Caco-2 (cell line): ENCODE results near the gene LRRN4. TPM values are rescaled to one million over a fixed set of nuclear protein-coding genes. Genes with fewer than 3 reads are reported as not detected.
"Not testable (repeated sequence)": the region's sequence is repeated elsewhere in the genome, so short reads cannot be mapped to it uniquely, and the experiment has no call there.

Experiments
- BruUV-seq: library from RNA; stranded (reverse); fragments of 400-500 nt; replicated peaks from 2 replicates; lab custom pipeline; 2021; lab: Mats Ljungman, UMichigan
- CTCF ChIA-PET: fragments of 300-600 bp; sonication (Branson Sonifier 250); formaldehyde crosslinking; loops from one replicate; lab custom pipeline; 2022; ENCODE audit warnings: antibody characterized with exemption; lab: Charles Lee
- POLR2A ChIA-PET: fragments of 300-600 bp; sonication (Branson Sonifier 250); formaldehyde crosslinking; loops from one replicate; lab custom pipeline; 2022; ENCODE audit warnings: antibody characterized with exemption; lab: Charles Lee
- DNase-seq, 2 experiments: peaks; one replicate each; pipeline versions ENCODE4 v3.0.0 to v3.0.0-alpha.2; 2020 to 2022
- H3K27me3 ChIP-seq: replicated peaks from 2 replicates; pipeline ENCODE4 v1.6.0; 2011; ENCODE audit warnings: low read length; ENCODE audit not compliant: control insufficient read depth, insufficient read depth
- H3K36me3 ChIP-seq: 2 replicates; pipeline ENCODE4 v1.5.1; 2011; ENCODE audit warnings: low read length; ENCODE audit not compliant: control insufficient read depth, insufficient read depth
- H3K4me1 ChIP-seq: fragments of 250-450 bp; sonication (Bioruptor Pico); 2 replicates; pipeline ENCODE4 v1.5.1; 2020; ENCODE audit warnings: mild to moderate bottlenecking
- H3K4me3 ChIP-seq: 2 replicates; pipeline ENCODE4 v1.5.1; 2011; ENCODE audit warnings: low read depth, mild to moderate bottlenecking, control low read depth, low read length
- H3K9me3 ChIP-seq: fragments of 250-450 bp; sonication (Bioruptor Pico); 2 replicates; pipeline ENCODE4 v1.5.1; 2020; ENCODE audit warnings: mild to moderate bottlenecking, moderate library complexity
- H3K27ac Mint-ChIP-seq: one replicate; pipeline ENCODE4 v1.8.0; 2022; ENCODE audit warnings: mixed read lengths; ENCODE audit not compliant: unreplicated experiment
- H3K27me3 Mint-ChIP-seq: one replicate; pipeline ENCODE4 v1.8.0; 2022; ENCODE audit warnings: mixed read lengths; ENCODE audit not compliant: insufficient read depth, unreplicated experiment
- H3K36me3 Mint-ChIP-seq: one replicate; pipeline ENCODE4 v1.8.0; 2022; ENCODE audit warnings: mild to moderate bottlenecking, mixed read lengths; ENCODE audit not compliant: insufficient read depth, unreplicated experiment
- H3K4me1 Mint-ChIP-seq: one replicate; pipeline ENCODE4 v1.8.0; 2022; ENCODE audit warnings: low read depth, mixed read lengths; ENCODE audit not compliant: unreplicated experiment
- H3K4me3 Mint-ChIP-seq: one replicate; pipeline ENCODE4 v1.8.0; 2022; ENCODE audit warnings: mild to moderate bottlenecking, moderate library complexity, mixed read lengths; ENCODE audit not compliant: unreplicated experiment
- H3K9me3 Mint-ChIP-seq: one replicate; pipeline ENCODE4 v1.8.0; 2022; ENCODE audit warnings: mixed read lengths; ENCODE audit not compliant: unreplicated experiment
- intact Hi-C: fragments of 100-400 bp; cut with micrococcal nuclease; formaldehyde crosslinking; loops from one replicate; pipeline ENCODE4 v1.10.0; 2022; ENCODE audit not compliant: unreplicated experiment
- total RNA-seq: library from RNA; stranded (reverse); gene quantifications from 2 replicates; pipeline ENCODE4 v1.2.3, GENCODE V29; 2022
- TF ChIP-seq, protein P1 (sequence below), 2 experiments: fragments of 200-600 bp in 1 of 2; IDR thresholded peaks; 1 replicate in 1 of 2; 2 replicates in 1 of 2; pipeline versions ENCODE4 v1.5.1 to v1.8.0; 2011 to 2022; ENCODE audit warnings: antibody characterized with exemption in 1 of 2, control low read depth in 1 of 2, inconsistent platforms in 1 of 2, low read depth in 1 of 2, low read length in 1 of 2, mild to moderate bottlenecking in 1 of 2, moderate library complexity in 1 of 2; ENCODE audit not compliant: insufficient read depth in 1 of 2, severe bottlenecking in 1 of 2, unreplicated experiment in 1 of 2

LRRN4 gene
- total RNA-seq, 1 experiment from 2014 or later, result 17.9 TPM

DNA sequence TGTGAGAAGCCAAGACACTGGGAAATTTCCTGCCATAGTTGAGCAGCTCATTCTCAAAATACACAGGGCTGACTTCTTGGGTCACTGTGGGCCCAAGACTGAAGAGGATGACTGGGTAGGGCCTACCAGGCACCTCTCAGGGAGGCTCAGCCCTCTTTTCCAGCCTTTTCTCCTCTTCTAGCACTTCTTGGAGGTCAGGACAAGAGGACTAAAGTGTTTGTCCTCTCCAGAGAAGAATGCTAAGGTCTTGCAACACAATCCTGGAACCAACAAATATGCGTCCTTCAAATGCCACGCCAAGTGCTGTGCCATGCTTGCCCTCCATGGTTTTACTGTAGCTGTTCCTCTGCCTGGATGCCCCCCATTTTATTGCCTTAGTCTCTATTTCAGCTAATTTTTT, 3.3 kb upstream of the LRRN4 start:
- intact Hi-C loops, result no loop called here
- Histone ChIP-seq H3K4me1 (peaks cover 88% of the 10 kb centered on the region), H3K36me3 (no peaks in the 10 kb centered on the region), H3K4me3 (no peak overlapping the region), H3K27me3 (no peaks in the 10 kb centered on the region), H3K9me3 (no peaks in the 10 kb centered on the region)
- H3K4me3 Mint-ChIP-seq, result no peak overlapping the region
- TF ChIP-seq, protein P1, sequence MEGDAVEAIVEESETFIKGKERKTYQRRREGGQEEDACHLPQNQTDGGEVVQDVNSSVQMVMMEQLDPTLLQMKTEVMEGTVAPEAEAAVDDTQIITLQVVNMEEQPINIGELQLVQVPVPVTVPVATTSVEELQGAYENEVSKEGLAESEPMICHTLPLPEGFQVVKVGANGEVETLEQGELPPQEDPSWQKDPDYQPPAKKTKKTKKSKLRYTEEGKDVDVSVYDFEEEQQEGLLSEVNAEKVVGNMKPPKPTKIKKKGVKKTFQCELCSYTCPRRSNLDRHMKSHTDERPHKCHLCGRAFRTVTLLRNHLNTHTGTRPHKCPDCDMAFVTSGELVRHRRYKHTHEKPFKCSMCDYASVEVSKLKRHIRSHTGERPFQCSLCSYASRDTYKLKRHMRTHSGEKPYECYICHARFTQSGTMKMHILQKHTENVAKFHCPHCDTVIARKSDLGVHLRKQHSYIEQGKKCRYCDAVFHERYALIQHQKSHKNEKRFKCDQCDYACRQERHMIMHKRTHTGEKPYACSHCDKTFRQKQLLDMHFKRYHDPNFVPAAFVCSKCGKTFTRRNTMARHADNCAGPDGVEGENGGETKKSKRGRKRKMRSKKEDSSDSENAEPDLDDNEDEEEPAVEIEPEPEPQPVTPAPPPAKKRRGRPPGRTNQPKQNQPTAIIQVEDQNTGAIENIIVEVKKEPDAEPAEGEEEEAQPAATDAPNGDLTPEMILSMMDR (IDR thresholded peaks at IDR 0.05; ENCODE audit: insufficient read depth in 1 of 2, low read depth in 1 of 2, low read length in 1 of 2, severe bottlenecking in 1 of 2, unreplicated experiment in 1 of 2), result no peak
- H3K9me3 Mint-ChIP-seq, result no peaks in the 10 kb centered on the region
- peak overlapping the region; percentile 94 for H3K27ac Mint-ChIP-seq
- H3K27me3 Mint-ChIP-seq, result no peaks in the 10 kb centered on the region
- BruUV-seq, result no TSS peak
- peaks cover 14% of the 10 kb centered on the region for H3K36me3 Mint-ChIP-seq
- ChIA-PET CTCF (no interaction called here), POLR2A (no interaction called here)
- DNase-seq, result no peak
- H3K4me1 Mint-ChIP-seq, result peaks cover 61% of the 10 kb centered on the region

DNA sequence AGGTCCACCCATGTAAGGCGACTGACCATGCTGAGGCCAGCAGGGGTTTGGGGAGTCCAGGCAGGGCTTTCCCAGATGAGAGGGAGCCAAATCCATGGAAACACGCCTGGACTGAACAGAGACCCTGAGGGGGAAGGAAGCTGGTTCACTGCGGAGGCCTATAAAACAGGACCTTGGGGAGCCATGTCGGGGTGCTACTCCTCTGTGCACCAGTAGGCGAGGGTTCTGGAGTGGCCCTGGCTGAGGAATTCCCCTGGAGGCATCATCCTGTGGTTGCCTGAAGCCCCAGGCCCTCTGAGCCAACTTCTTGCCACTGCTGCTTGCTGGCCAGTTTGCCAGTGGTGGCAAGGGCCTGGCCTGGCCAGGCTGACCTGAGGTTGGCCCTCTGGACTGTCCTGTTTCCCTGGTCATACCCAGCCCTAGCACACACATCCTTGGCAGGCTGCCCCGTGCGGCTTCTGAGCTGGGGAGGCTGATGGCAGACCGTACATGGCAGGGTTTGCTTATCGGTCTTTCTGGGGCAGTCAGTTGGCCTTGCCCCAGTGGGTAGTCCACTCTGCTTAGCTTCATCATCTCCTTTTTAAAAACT, 2.2 kb upstream of the LRRN4 start:
- Mint-ChIP-seq H3K9me3 (no peaks in the 10 kb centered on the region), H3K4me1 (peaks cover 58% of the 10 kb centered on the region), H3K36me3 (peaks cover 14% of the 10 kb centered on the region), H3K27ac (peak overlapping the region; percentile 64), H3K27me3 (no peaks in the 10 kb centered on the region), H3K4me3 (no peak overlapping the region)
- TF ChIP-seq, protein P1 (IDR thresholded peaks at IDR 0.05; ENCODE audit: insufficient read depth in 1 of 2, low read depth in 1 of 2, low read length in 1 of 2, severe bottlenecking in 1 of 2, unreplicated experiment in 1 of 2), result no peak
- CTCF ChIA-PET, result interaction anchor here (0.5 kb wide), 1 partner anchor 138 kb away, joined by 11 read pairs; no protein-coding TSS in a partner anchor
- intact Hi-C loops, result no loop called here
- H3K4me3 ChIP-seq, result no peak overlapping the region
- DNase-seq, result no peak
- H3K4me1 ChIP-seq, result peaks cover 89% of the 10 kb centered on the region
- no TSS peak for BruUV-seq
- no peaks in the 10 kb centered on the region for H3K36me3 ChIP-seq
- POLR2A ChIA-PET, result no interaction called here
- no peaks in the 10 kb centered on the region for H3K27me3 ChIP-seq
- H3K9me3 ChIP-seq, result no peaks in the 10 kb centered on the region

DNA sequence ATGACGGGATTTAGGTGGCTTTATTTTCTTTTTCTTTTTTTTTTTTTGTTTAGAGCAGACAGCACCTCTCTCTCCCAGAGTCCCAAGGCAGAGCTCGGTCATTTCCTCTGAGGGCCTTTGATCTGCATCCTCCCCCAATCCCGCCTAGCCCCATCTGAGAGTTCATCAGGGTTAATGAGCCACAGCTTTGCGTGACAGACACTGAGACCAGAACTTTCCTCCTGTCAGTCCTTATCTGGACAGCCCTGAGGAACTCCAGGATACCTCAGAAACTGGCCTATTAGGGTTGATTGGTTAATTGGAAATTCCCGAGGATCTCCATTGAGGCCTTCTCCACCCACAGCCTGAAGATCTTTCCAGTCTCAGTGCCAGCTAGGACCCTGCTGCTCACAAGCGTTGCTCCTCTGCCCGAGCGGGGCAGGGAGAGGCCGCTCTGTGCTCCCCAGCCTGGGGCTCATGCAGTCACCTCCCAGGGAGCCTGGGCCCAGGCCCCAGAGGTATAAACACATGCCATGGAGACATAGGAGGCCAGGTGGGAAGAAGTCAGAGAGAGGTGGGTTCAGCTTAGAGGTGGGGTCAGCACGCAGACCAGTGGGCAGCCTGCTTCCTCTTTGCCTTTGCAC, 1.4 kb upstream of the LRRN4 start:
- H3K4me1 Mint-ChIP-seq, result peaks cover 58% of the 10 kb centered on the region
- CTCF ChIA-PET, result interaction anchor here (0.5 kb wide), 1 partner anchor 137 kb away, joined by 11 read pairs; no protein-coding TSS in a partner anchor

GRCh38 chr20:6054689-6055051, 810 bp upstream of the LRRN4 start:
- BruUV-seq, H3K4me3 ChIP-seq, H3K9me3 Mint-ChIP-seq, H3K36me3 ChIP-seq, intact Hi-C loops, DNase-seq, H3K27me3 Mint-ChIP-seq, H3K27me3 ChIP-seq, H3K9me3 ChIP-seq, CTCF ChIA-PET, POLR2A ChIA-PET: not testable (repeated sequence)
- peaks cover 14% of the 10 kb centered on the region for H3K36me3 Mint-ChIP-seq
- H3K27ac Mint-ChIP-seq, result peak overlapping the region; percentile 64
- H3K4me1 Mint-ChIP-seq, result peaks cover 55% of the 10 kb centered on the region
- peaks cover 77% of the 10 kb centered on the region for H3K4me1 ChIP-seq
- H3K4me3 Mint-ChIP-seq, result peak overlapping the region; percentile 27

More for the DNA sequence above, 1.4 kb upstream of the LRRN4 start:
- Histone ChIP-seq H3K4me1 (peaks cover 83% of the 10 kb centered on the region), H3K4me3 (no peak overlapping the region), H3K9me3 (no peaks in the 10 kb centered on the region), H3K27me3 (no peaks in the 10 kb centered on the region), H3K36me3 (no peaks in the 10 kb centered on the region)
- peak overlapping the region; percentile 27 for H3K4me3 Mint-ChIP-seq
- peaks cover 14% of the 10 kb centered on the region for H3K36me3 Mint-ChIP-seq
- H3K27me3 Mint-ChIP-seq, result no peaks in the 10 kb centered on the region
- TF ChIP-seq, protein P1 (IDR thresholded peaks at IDR 0.05; ENCODE audit: insufficient read depth in 1 of 2, low read depth in 1 of 2, low read length in 1 of 2, severe bottlenecking in 1 of 2, unreplicated experiment in 1 of 2), result no peak
- H3K27ac Mint-ChIP-seq, result peak overlapping the region; percentile 64
- DNase-seq, result peak in 1 of 2 experiments; percentile 62
- TSS peak; percentile 14 for BruUV-seq
- H3K9me3 Mint-ChIP-seq, result no peaks in the 10 kb centered on the region
- POLR2A ChIA-PET, result no interaction called here
- intact Hi-C loops, result no loop called here
